Left lobe of liver (tissue), 2 donors: ENCODE data around the gene ANAPC2. TPM values are rescaled to one million over a fixed set of nuclear protein-coding genes. Genes with fewer than 3 reads are reported as not detected.

ENCODE experiments used
- ATAC-seq: fragments of 200-7000 bp; cut with Tn5 transposase; one replicate; pipeline ENCODE4 v1.9.1; 2020; ENCODE audit warnings: mild to moderate bottlenecking, moderate library complexity
- DNase-seq: peaks from one replicate; pipeline ENCODE4 v3.0.0-alpha.2; 2020; ENCODE audit warnings: low spot score
- total RNA-seq: library from RNA; stranded (reverse); gene quantifications from one replicate; pipeline ENCODE4 v1.2.1, GENCODE V29; 2021
- donor health status: DM: no; HTN: no; CAD: no; lungs with moderate emphysema.
- donor health status: DM: no; HTN: yes; CAD: no.

The ANAPC2 gene
- total RNA-seq, 1 donor from 2014 or later = 35.5 TPM

DNA sequence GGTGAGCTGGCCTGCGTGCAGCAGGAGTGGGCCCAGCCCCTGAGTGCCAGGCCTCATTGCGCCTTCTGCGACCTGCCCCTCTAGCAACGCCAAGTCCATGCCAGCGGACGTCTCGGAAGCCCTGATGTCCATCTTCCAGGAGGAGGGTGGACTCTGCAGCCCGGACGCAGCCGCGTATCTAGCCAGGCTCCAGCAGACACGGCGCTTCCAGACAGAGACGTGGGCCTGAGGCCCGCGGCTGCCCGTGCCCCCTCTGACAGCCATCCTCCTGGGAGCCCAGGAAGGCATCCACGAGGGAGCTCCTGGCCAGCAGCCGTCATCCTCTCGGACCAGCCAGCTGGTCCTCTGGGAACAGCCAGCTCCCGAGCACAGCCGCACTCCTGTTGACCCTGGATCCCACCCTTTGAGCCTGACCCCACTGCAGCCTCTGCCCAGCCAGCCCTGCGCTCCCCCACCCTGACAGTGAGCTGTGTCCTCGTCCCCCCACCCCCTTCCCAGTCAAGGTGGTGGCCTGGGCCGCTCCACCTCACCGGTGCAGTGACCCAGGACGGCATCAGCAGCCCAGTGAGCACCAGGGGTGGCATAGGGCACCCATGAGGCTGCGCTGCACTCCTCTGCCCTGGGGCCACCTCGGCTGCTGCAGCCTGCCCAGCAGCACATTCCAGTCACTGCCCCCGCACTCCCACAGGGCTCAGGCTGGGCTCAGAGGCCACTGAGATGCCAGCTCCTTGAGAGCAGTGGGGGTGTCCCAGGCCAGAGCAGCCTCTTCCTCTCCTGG lies 28.0 kb upstream of the ANAPC2 start:
- DNase-seq (no peak), ATAC-seq (no peak)

DNA sequence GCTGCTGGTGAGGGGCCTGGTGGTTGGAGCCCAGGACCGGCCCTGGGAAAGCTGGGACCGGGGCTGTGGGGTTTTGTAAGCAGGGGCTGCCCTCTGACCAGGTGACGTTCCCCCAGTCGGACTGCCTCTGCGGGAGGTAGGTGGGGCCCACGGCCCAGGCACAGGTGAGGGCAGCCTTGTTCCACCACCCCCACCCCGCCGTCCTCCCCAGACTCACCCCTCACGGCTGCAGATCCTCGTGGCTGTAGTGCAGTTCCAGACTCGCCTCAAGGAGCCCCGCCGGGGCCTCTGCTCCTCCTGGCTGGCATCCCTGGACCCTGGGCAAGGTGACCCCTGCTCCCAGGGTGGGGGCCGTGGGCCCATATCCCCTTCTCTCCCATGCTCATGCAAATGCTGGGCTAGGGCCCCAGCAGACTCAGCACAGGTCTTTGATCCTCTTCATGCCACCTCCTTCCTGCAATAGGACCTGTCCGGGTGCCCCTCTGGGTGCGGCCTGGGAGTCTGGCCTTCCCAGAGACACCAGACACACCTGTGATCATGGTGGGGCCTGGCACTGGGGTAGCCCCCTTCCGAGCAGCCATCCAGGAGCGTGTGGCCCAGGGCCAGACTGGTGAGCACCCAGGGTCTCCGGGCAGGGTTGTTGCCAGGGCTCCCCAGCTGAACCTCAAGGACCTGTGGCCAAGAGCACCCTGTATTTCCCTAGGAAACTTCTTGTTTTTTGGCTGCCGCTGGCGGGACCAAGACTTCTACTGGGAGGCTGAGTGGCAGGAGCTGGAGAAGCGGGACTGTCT lies 27.0 kb upstream of the ANAPC2 start:
- no peak for DNase-seq
- no peak for ATAC-seq

DNA sequence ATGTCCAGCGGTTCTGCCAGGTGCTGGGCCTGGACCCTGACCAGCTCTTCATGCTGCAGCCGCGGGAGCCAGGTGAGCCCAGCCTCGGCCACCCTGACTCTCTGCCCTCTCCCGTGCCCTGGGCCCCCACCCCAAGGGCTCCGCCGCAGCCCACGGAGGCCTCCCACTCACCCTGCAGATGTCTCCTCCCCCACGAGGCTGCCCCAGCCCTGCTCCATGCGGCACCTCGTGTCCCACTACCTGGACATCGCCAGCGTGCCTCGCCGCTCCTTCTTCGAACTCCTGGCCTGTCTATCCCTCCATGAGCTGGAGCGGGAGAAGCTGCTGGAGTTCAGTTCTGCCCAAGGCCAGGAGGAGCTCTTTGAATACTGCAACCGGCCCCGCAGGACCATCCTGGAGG lies 26.3 kb upstream of the ANAPC2 start:
- ATAC-seq (no peak), DNase-seq (no peak)

DNA sequence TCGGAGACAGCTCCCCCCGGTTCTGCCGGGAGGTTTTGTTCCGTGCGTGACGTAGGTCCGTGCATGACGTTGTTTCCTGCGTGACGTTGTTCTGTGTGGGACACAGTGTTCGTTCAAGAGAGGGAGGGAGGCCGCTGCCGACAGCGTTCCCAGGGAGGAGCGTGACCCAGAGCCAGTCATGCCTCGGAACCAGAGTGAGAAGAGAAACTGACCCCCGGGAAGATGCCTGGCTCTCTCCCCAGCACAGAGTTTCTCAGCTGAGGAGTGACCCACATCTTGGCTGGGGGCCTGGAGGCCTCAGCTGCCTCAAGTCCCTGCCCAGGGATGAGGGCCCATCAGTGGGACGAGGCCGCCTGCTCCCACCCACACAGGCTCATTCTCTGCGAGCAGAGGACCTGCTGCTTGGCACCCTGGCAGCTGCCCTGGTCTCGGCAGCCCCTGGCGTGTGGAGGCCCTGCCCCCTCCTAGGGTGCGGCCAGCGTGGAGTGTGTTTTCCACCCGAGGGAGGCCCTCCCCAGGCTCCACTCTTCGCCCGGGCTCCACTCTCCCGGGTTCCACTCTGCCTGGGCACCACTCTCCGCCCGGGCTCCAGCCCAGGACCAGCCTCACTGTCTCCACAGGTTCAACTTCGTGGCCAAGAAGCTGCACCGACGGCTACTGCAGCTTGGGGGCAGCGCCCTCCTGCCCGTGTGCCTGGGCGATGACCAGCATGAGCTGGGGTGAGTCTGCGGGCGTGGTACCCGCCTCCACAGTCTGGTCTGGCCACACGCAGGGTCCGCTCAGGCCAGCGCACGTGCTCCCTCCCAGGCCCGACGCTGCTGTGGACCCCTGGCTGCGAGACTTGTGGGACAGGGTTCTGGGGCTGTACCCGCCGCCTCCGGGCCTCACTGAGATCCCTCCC lies 25.1 kb upstream of the ANAPC2 start:
- no peak for ATAC-seq
- no peak for DNase-seq

DNA sequence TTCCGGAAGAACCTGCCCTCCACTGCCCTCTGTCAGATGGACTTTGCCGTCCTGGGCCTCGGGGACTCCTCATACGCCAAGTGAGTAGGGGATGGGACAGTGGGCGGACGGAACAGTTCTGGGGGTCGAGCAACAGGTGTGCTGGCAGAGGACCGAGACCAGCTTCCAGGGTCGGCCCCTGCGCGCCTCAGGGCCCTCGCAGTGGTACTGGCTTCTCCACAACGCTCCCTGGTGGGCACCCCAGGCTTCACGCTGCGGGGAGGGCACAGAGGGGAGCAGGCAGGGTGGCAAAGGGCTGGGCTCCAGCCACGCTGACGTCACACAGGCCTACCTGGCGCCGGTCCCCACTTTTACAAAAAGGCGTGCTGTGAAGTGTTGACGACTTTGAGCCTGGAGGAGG lies 24.2 kb upstream of the ANAPC2 start:
- no peak for DNase-seq
- no peak for ATAC-seq

DNA sequence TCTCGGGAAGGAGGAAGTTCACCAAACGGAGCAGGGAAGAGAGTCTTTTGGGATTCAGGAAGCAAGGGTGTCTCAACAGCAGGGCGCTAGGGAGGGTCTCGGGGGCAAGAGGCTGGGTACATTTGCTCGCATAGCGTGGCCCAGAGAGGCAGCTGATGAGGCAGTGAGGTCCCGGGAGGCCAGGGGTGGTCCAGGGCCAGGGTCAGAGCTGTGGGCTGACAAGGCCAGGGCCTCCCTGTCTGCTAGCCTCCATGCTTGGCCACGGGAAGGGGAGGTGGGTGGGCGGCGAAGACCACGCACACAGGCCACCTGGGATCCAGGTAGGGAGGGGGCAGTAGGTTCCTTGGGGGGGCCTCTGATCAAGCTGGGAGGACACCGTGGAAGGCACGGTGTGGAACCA lies 23.2 kb upstream of the ANAPC2 start:
- ATAC-seq = no peak
- no peak for DNase-seq

DNA sequence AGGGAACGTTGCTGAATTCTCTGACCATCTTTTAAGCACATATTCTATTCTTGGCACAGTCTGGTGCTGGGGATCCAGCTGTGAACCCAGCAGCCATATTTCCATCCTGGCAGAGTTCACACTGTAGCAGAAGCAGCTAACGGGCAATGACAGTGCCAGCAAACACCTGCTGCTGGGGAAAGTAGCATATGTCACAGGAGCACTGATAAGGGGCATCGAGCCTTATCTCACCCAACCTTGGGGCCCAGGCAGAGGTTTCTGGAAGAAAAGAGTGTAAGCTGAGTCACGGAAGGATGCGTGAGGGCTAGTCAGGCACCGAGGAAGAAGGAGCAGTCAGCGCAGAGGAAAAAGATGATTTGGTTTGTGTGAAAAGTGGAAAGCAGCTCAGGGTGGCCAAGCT lies 18.2 kb upstream of the ANAPC2 start:
- ATAC-seq = no peak

DNA sequence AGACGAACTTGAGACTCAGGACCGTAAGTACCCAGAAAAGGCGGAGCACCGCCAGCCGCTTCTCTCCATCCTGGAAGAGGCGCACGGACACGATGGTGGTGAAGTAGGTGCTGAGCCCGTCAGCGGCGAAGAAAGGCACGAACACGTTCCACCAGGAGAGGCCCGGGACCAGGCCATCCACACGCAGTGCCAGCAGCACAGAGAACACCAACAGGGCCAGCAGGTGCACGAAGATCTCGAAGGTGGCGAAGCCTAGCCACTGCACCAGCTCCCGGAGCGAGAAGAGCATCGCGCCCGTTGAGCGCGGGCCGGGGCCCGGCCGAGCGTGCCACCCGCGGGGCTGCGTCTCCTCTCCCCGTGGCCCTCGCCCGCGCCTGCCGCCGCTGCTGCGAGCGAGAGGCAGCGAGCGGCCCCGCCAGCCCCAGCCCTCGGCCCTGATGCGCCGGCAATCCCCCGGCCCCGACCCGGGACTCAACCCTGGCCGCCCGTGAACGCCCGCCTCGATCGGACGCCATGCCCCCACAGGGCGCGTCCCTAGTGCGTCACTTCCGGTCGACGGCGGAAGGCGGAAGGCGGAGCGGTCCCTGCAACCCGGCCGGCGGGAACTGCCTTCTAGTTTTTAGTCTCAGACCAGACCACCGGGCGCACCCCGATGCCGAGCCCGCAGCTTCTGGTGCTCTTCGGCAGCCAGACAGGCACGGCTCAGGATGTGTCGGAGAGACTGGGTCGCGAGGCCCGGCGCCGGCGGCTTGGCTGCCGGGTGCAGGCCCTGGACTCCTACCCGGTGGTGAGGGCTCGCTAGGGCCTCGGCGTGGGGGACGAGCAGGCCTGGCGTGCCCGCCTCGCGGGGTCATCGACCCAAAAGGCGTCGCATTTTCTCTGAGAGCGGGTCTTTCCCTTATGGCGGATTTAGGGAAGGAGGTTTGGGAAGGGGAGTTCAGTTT lies 17.0 kb upstream of the ANAPC2 start, which contains the start of the genes NDOR1 and TMEM203:
Gene NDOR1 (plus strand): TSS at position 575 of the 944 bp plus-strand sequence. CDS start 78 bp downstream, at position 653.
Gene TMEM203 (minus strand): TSS at position 523 of the 944 bp plus-strand sequence. CDS start 234 bp downstream, at position 289.
- peak; percentile 57 for ATAC-seq
- DNase-seq = peak; percentile 94

More for the DNA sequence above, 18.2 kb upstream of the ANAPC2 start:
- no peak for DNase-seq

DNA sequence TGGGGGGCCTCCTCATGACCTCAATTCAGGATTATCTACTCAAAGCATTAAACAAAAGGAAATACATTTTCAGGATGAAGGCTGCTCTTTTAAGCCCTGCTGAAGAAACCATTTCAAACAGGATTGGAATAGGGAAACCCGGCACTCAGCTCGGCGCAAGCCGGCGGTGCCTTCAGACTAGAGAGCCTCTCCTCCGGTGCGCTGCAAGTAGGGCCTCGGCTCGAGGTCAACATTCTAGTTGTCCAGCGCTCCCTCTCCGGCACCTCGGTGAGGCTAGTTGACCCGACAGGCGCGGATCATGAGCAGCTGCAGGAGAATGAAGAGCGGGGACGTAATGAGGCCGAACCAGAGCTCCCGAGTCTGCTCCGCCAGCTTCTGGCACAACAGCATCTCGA lies 16.4 kb upstream of the ANAPC2 start:
- DNase-seq (no peak), ATAC-seq (no peak)

DNA sequence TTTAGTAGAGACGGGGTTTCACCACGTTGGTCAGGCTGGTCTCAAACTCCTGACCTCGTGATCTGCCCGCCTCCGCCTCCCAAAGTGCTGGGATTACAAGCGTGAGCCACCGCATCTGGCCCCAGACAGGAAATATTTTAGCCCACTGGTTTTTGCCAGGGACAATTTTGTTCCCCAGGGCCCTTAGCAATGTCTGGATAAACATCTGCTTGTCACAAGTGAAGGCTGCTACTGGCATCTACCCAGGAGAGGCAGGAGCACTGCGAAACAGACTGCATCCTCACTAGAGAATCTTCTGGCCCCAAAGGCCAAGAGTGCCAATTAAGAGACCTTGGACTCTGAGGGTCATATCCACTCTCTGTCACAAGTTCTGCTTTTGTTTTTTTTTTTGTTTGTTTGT lies 14.6 kb upstream of the ANAPC2 start:
- DNase-seq (no peak), ATAC-seq (no peak)

DNA sequence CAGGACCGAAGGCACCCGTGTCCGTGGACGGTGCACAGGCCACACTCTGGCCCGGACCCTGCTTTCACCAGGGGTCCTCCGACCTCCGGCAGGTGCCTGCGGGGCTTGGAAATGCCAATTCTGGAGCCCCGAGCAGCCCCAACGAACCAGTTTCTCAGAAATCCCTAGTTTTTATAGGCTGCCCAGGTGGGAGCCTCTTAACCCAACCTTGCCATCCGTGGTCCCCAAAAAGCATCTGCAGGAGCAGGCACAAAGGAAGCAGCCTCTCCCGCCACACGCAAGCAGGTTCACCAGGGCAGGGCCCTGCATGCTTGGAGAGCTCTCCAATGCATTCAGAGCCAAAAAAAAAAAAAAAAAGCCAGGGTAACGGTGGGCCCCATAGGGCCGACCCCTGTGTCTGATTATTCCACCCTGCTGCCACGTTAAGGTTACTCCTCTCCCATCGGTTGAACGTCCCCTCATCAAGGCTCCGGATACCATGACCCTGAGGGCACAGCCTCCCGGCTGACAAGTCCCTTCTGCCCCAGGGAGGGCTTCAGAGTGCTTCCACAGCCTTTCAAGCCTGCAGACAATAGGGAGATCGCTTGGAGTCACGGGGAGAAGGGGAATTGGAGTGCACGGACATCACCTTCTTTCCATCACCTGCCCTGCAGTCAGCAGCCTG lies 13.0 kb upstream of the ANAPC2 start:
- ATAC-seq (no peak), DNase-seq (no peak)

DNA sequence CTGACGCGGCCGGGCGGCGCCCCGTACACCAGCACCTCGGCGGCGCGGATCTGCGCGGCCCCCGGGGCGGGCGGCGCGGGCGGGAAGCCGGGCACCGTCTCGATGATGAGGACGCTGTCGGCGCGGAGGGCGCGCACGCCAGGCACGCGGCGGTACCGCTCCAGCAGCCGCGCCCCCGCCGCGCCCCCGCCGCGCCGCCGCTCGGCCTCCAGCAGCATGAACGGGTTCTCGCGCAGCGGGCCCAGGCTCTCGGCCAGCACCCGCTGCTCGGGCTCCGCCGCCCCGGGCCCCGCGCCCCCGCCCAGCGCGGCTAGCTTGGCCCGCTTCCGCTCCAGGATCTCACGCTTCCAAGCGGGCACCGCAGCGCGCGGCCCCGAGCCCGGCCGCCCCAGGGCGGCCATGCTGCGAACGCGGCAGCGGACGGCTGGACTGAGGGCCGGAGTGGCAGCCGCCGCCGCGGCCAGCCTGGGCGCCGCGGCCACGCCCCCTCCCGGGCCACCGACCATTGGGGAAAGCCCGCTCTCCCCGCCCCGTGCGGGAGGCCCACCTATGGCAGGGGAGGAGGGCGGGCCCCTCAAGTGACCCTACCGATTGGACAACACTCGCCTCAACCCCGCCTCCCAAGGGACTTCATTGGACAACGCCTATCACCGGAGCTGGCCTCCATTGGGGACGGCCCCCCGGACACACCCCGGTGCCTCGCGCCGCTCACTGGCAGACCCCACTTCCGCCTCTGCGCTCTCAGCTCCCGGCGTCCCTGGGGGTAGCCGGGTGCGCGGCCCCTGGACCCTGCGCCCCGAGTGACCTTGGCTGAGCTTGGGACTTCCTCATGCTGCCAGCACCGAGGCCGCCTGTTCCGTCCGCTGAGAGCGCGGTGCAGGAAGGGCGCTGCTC lies 12.2 kb upstream of the ANAPC2 start, which contains the start of gene TPRN:
Gene TPRN (minus strand): TSS at position 431 of the 894 bp plus-strand sequence. CDS start 30 bp downstream, at position 401.
- peak; percentile 81 for ATAC-seq
- DNase-seq = peak; percentile 100

DNA sequence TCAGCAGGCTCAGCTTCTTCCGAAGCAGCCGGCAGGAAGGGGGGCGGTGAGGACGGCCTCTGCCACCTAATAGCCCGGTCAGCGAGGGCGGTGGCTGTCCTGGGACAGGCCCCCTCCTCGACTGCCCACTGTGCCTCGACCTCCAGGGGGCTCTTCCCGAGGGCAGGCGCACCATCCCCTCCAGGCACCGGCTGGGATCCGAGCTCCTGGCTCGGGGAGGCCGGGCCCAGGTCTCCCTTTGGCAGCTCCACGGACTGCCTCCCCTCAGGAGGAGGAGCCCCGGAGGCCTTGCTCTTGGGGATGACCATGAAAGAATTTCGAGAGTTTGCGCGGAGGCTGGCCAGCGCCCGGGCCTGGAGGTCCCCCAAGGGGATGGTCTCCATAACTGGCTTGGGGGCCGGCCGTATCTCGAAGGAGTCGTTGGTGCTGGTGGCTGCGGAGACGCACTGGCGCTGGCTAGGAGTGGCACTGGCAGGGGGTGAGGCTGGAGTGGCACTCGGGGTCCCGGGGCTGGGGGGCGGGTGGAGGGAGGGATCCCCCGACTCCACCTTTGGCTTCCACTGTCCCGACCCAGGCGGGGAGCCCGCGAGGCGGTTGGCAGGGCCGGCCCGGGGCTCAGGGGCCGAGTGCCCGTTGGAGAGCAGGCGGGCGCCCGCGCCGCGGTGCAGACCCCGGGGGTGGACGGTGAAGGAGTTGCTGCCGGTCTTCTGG lies 11.2 kb upstream of the ANAPC2 start:
- ATAC-seq (no peak), DNase-seq (no peak)

DNA sequence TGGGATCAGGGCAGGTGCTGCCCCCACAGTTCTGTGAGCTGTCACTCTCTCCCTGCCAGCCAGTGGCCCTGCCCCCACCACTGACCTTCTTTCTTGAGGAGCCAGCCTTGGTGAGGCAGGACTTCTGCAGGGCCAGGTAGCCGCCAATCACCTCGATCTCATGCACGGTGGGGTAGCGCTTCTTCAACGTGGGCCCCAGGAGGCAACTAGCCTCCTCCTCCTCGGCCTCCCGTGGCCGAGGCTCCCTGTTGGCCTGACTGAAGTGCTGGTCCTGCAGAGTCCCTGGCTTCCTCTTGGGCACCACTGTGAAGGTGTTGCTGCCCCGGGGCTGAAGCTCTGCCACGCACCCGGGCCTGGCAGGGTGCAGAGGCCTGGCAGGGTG lies 10.5 kb upstream of the ANAPC2 start:
- no peak for ATAC-seq
- no peak for DNase-seq

DNA sequence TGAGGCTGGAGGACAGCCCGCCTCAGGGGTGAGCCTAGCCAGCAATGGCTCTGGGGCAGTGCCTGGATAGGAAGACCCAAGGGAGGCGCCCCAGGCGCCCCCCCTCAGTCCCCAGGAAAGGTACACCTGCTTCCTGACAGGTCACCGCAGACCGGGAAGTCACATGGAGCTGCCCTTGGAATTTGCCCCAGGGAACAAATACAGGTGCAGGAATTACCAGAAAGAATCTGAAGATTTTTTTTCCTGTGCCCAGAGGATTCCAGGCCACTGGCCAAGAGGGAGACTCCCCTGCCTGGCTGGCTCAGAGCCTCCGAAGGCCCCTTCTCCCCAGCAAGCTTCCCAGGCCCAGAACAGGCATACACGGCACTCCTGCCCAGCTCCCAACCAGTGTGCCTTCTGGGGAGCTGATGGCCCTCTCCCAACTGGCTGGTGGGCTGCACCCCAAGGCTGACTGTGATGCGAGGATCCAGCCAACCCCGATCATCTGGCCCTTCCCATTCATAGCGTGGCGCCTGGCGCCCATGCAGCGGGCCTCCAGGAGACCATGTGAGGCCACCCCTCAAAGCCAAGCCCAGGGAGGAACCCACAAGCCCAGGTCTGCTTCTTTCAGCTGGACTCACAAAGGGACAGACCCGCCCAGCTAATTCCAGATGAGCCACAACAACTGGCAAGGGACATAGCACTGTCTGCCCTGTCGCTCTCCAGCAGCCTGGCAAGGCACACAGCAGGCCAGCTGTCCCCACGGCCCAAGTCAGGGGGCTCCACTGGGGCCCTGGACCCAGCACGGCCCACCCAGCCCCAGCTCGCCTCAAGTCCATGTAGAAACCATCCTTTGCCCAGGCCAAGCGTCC lies 9.9 kb upstream of the ANAPC2 start:
- peak; percentile 76 for DNase-seq
- ATAC-seq = peak; percentile 6

DNA sequence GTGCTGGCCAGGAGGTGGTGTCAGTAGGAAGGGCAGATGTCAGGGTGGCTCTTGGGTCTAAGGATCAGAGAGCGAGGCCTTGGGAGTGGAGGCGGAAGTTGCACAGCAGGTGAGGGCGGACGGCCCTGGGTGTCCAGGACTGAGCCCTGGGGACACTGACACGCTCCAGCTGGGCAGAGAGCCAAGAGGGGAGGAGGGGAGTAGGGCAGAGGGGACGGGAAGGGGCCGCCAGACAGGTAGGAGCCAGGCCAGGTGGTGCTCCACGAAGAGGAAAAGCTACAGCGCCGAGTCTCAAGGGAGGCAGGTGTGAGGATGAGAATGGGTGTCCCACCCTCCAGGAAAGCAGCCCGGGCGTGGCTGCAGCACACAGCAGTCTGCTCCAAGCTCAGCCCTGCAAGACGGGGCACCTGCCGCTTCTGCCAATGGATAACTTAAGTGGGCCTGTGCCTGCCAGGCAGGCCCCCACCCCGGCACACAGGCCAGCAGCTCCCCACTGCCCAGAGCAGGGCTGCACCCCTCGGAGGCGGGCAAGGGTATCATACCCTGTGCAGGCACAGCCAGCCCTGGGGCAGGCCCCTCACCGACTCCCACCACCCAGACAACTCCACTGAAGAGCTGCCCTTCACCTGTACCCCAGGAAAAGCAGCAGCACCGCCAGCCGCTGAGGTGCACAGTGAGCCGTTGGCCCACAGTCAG lies 7.3 kb upstream of the ANAPC2 start:
- ATAC-seq (peak; percentile 16), DNase-seq (no peak)
